SU-DHL-6 (cell line): ENCODE measurements around the gene PDC.

Source experiments
- H2AFZ ChIP-seq: fragments of 200-600 bp; sonication (generic); 2 replicates; pipeline ENCODE4 v1.6.1; 2014; ENCODE audit warnings: low read depth, mild to moderate bottlenecking, moderate library complexity, mixed read lengths, antibody characterized with exemption, low read length; ENCODE audit not compliant: severe bottlenecking
- H3F3A ChIP-seq: fragments of 200-600 bp; shearing (Covaris generic); 2 replicates; pipeline ENCODE4 v1.6.0; 2016; ENCODE audit warnings: antibody characterized with exemption, mild to moderate bottlenecking; ENCODE audit not compliant: insufficient read depth
- H3K27ac ChIP-seq: fragments of 200-600 bp; sonication (generic); 2 replicates; pipeline ENCODE4 v1.5.1; 2016; ENCODE audit warnings: low read depth, mild to moderate bottlenecking, low read length, moderate library complexity, mixed read lengths
- H3K27me3 ChIP-seq: fragments of 200-600 bp; sonication (generic), shearing (Covaris generic); 2 replicates; pipeline ENCODE4 v1.6.0; 2014; ENCODE audit warnings: mild to moderate bottlenecking, low read length
- H3K36me3 ChIP-seq: fragments of 200-600 bp; sonication (generic); 2 replicates; pipeline ENCODE4 v1.6.1; 2014; ENCODE audit warnings: mild to moderate bottlenecking, low read length, mixed read lengths
- H3K4me2 ChIP-seq: fragments of 300-600, 200-600 bp; shearing (Covaris generic), sonication (generic); 2 replicates; pipeline ENCODE4 v1.6.0; 2014; ENCODE audit warnings: low read length, low read depth, mild to moderate bottlenecking; ENCODE audit not compliant: poor library complexity, severe bottlenecking
- H3K4me3 ChIP-seq: fragments of 200-600 bp; sonication (generic); 2 replicates; pipeline ENCODE4 v1.5.1; 2014; ENCODE audit warnings: antibody characterized with exemption, low read length, mild to moderate bottlenecking, mixed read lengths; ENCODE audit not compliant: insufficient read depth, poor library complexity, severe bottlenecking
- H3K79me2 ChIP-seq: fragments of 200-600 bp; sonication (generic); 2 replicates; pipeline ENCODE4 v1.6.1; 2014; ENCODE audit warnings: mild to moderate bottlenecking, low read length, moderate library complexity; ENCODE audit not compliant: insufficient read depth
- H3K9ac ChIP-seq: fragments of 200-600 bp; sonication (generic); 2 replicates; pipeline ENCODE4 v1.7.0; 2014; ENCODE audit warnings: mild to moderate bottlenecking, low read length
- H3K9me2 ChIP-seq: fragments of 200-600 bp; sonication (generic); replicated peaks from 2 replicates; pipeline ENCODE4 v1.6.1; 2014; ENCODE audit warnings: low read length; ENCODE audit not compliant: insufficient read depth
- H3K9me3 ChIP-seq: fragments of 200-600 bp; sonication (generic); 2 replicates; pipeline ENCODE4 v1.6.1; 2014; ENCODE audit warnings: low read length, mixed read lengths; ENCODE audit not compliant: insufficient read depth
- H4K20me1 ChIP-seq: fragments of 200-600 bp; sonication (generic); 2 replicates; pipeline ENCODE4 v1.6.1; 2014; ENCODE audit warnings: low read depth, mild to moderate bottlenecking, antibody characterized with exemption, low read length, moderate library complexity, mixed read lengths
- CTCF ChIP-seq: fragments of 200-600 bp; sonication (generic); IDR thresholded peaks from one replicate; pipeline ENCODE4 v1.5.1; 2017; ENCODE audit warnings: antibody characterized with exemption, mild to moderate bottlenecking, low read length, moderate library complexity; ENCODE audit not compliant: insufficient read depth, poor library complexity, severe bottlenecking
- EZH2phosphoT487 ChIP-seq: fragments of 200-600 bp; sonication (generic), shearing (Covaris generic); conservative IDR thresholded peaks from 2 replicates; pipeline ENCODE4 v1.6.1; 2018; ENCODE audit warnings: mild to moderate bottlenecking, antibody characterized with exemption, low read length, moderate library complexity, mixed read lengths

Gene PDC

GRCh38 chr1:186424539-186424938 is 36.4 kb downstream of the PDC start:
- no peaks in the 10 kb centered on the region for H3K9me2 ChIP-seq

GRCh38 chr1:186421446-186421845 is 39.5 kb downstream of the PDC start:
- Histone ChIP-seq H3K27me3 (no peaks in the 10 kb centered on the region), H2AFZ (no peak overlapping the region), H3K27ac (no peak overlapping the region), H3F3A (no peaks in the 10 kb centered on the region), H3K36me3 (peaks cover 7% of the 10 kb centered on the region; the same call in 1 of the 2 replicates), H3K9me2 (no peaks in the 10 kb centered on the region), H3K79me2 (no peaks in the 10 kb centered on the region), H3K4me3 (no peak overlapping the region), H4K20me1 (no peaks in the 10 kb centered on the region), H3K4me2 (no peak overlapping the region), H3K9ac (no peak overlapping the region), H3K9me3 (no peaks in the 10 kb centered on the region)
- TF ChIP-seq EZH2phosphoT487 (no peak), CTCF (no peak)

More at GRCh38 chr1:186424539-186424938, 36.4 kb downstream of the PDC start:
- no peaks in the 10 kb centered on the region for H3K79me2 ChIP-seq
- no peak overlapping the region for H3K9ac ChIP-seq
- TF ChIP-seq EZH2phosphoT487 (no peak), CTCF (no peak)
- H3K4me3 ChIP-seq: no peak overlapping the region
- H3K4me2 ChIP-seq: no peak overlapping the region
- H3F3A ChIP-seq: no peaks in the 10 kb centered on the region
- H4K20me1 ChIP-seq: no peaks in the 10 kb centered on the region
- no peaks in the 10 kb centered on the region for H3K27me3 ChIP-seq
- 0 out of 2 replicates have a peak, but pooled peaks cover 3% of the 10 kb centered on the region for H3K36me3 ChIP-seq
- H2AFZ ChIP-seq: no peak overlapping the region
- no peak overlapping the region for H3K27ac ChIP-seq
- no peaks in the 10 kb centered on the region for H3K9me3 ChIP-seq

GRCh38 chr1:186420923-186421322 is 40.0 kb downstream of the PDC start:
- Histone ChIP-seq H3K27ac (no peak overlapping the region), H3K9me3 (no peaks in the 10 kb centered on the region), H3K9me2 (no peaks in the 10 kb centered on the region), H3K9ac (no peak overlapping the region), H3K36me3 (peaks cover 7% of the 10 kb centered on the region; the same call in 1 of the 2 replicates), H4K20me1 (no peaks in the 10 kb centered on the region), H3K4me2 (no peak overlapping the region), H3F3A (no peaks in the 10 kb centered on the region), H2AFZ (no peak overlapping the region), H3K27me3 (no peaks in the 10 kb centered on the region), H3K79me2 (no peaks in the 10 kb centered on the region), H3K4me3 (no peak overlapping the region)
- TF ChIP-seq EZH2phosphoT487: no peak
- no peak for TF ChIP-seq CTCF
